Measurements from ENCODE around the gene SLC35F6.

GRCh38 chr2:26778507-26778906, 14.4 kb downstream of the SLC35F6 start:
- TF ChIP-seq EZH2 (IDR thresholded peaks at IDR 0.05; ENCODE audit: borderline replicate concordance, low read depth, low read length, severe bottlenecking) (no peak), CTCF (IDR thresholded peaks at IDR 0.05; ENCODE audit: extremely low read depth in 1 of 2, insufficient read depth in 1 of 2, low read depth in 1 of 2, low read length in 2 of 2) (no peak), POLR2A (IDR thresholded peaks at IDR 0.05; ENCODE audit: low read depth, low read length) (no peak), POLR2AphosphoS5 (IDR thresholded peaks at IDR 0.05; ENCODE audit: insufficient read depth, low read depth, low read length) (no peak), MAX (IDR thresholded peaks at IDR 0.05; ENCODE audit: insufficient read depth, insufficient read length) (no peak), MYC (IDR thresholded peaks at IDR 0.05; ENCODE audit: low read depth, low read length) (no peak)

Measured in endothelial cell of umbilical vein (primary cell).